Measurements from ENCODE around the gene MVP.
"Not testable (repeated sequence)": the region's sequence is repeated elsewhere in the genome, so short reads cannot be mapped to it uniquely, and the experiment has no call there.

MVP gene

DNA sequence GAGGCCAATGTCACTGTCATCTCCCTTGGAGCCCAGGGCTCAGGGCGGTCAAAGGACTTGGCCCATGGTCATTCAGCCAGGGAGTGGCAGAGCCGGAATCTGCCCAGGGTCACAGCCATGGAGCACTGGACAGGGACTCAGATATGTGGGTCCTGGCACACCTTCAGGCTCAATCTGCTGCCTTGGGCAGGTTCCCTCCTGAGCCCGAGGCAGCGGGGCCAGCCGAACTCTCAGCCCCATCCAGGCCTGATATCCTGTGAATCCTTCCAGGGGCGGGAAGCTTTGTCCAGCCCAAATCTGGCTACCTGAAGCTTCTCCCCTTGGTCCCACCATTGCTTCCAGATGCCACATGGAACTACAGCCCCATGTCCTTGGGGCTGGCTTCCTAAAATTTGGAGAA, 54.9 kb downstream of the MVP start:
- no peak for DNase-seq (ENCODE audit: low spot score)

DNA sequence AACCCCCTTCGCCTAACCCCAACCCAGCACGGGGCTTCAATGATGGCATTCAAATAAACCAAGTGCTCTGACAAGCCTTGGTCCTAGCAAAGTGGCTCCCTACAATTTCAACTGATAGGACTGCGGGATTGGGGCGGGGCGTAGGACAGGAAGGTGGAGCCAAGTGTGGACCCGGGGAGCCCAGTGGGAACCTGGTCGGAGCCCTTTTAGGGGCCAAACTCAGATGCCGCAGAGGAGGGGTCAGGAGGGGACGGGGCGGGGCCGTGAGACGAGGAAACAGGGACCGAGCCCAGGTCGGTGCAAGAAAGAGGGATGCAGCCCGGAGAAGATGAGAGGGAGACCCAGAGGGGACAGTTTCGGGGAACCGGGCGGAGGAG, 55.9 kb downstream of the MVP start:
- no peak for DNase-seq (ENCODE audit: low spot score)

DNA sequence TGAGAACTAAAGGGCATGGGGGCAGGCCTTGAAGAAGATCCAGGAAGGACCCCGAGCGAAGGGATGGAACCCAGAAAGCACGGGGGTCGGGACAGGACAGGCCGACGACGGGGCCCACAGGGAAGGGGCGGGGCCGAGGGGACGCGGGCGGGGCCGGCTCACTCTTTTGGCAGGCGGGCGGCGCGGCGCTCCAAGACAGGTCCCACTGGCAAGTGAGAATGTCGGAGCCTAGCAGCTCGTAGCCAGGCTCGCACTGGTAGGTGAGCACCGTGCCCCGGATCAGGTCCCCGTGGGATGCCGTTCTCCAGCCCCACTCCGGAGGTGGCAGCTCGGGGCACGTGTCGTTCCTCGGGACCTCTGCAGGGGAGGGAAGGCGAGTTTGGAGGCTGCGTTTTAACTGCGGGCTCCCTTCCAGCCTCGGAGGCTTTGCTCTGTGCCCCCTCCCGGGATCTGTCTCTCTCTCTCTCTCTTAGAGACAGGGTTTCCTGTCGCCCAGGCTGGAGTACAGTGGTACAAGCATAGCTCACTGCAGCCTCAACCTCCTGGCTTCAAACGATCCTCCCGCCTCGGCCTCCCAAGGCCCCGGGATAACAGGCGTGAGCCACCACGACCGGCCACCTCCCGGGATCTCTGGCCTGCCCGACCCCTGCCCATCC, 56.5 kb downstream of the MVP start:
- DNase-seq (ENCODE audit: low spot score): no peak

DNA sequence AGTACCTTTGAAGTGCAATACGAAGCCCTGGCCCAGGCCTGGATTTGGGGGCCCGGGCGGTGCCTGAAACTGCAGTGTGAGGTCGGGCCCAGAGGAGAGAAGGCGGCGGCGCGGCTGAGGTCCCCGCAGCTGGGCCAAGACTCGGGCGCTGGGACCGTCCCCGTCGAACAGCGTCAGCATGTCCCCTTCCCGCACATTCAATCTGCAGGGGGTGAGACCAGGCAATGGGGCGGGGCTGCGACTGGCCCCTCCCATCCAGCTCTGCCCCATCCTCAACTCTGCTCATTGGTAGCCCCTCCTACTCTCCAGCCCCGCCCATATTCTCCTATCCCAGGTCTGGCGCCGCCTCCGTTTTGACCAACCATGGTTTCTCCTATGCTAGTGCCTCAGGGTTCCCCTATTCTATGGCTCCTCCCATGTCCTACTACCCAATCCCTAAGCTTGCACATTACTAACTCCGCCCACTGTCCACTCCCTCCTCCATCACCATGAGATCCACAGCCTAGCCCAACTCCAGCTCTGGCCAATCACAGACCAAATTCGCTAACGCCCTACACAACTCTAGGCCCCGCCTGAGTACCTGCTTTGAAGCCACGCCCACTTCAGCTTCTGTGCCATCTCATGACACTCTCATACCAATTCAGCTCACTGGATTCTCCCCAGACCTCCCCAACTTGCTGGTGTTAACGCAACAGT, 57.2 kb downstream of the MVP start:
- no peak for DNase-seq (ENCODE audit: low spot score)

GRCh38 chr16:29878172-29878571, 57.9 kb downstream of the MVP start:
- no peak for DNase-seq (ENCODE audit: low spot score)

GRCh38 chr16:29881050-29881449, 60.8 kb downstream of the MVP start:
- no peak for DNase-seq (ENCODE audit: low spot score)

- DNase-seq (ENCODE audit: low spot score): no peak
Observed at GRCh38 chr16:29883987-29884386, 63.7 kb downstream of the MVP start.

GRCh38 chr16:29889372-29889771, 69.1 kb downstream of the MVP start:
- not testable (repeated sequence) for DNase-seq (ENCODE audit: low spot score)

GRCh38 chr16:29891525-29892457, 71.5 kb downstream of the MVP start:
- DNase-seq (ENCODE audit: low spot score): peak; percentile 50

GRCh38 chr16:29892458-29892813, 72.2 kb downstream of the MVP start:
- DNase-seq (ENCODE audit: low spot score): no peak

DNA sequence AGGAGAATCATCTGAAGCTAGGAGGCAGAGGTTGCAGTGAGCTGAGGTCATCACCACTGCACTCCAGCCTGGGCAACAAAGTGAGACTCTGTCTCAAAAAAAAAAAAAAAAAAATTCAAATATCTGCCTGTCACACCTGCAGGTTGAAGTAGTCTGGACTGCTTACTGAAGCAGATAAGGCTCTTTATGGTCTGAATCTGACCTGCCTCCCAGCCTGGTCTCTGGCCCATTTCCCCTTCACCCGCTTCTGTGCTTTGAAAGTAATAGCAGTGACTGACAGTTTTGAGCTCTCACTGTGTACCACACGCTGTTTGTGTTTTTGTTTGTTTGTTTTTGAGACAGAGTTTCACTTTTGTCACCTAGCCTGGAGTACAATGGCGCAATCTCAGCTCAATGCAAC, 73.3 kb downstream of the MVP start:
- no peak for DNase-seq (ENCODE audit: low spot score)

GRCh38 chr16:29894352-29894751, 74.1 kb downstream of the MVP start:
- DNase-seq (ENCODE audit: low spot score): no peak

GRCh38 chr16:29896841-29897240, 76.6 kb downstream of the MVP start:
- no peak for DNase-seq (ENCODE audit: low spot score)

GRCh38 chr16:29897333-29897732, 77.1 kb downstream of the MVP start:
- no peak for DNase-seq (ENCODE audit: low spot score)

All from HuH-7.5 (cell line).